Hematopoietic multipotent progenitor cell treated with erythropoietin and hydrocortisone succinate and interleukin-3 and kit ligand, for 6 days (in vitro differentiated cells): ENCODE data around the gene DCAF8L2.
A peak's percentile ranks its signal among the peaks of the same experiment; 100 is the strongest.
"Not testable (repeated sequence)": the region's sequence is repeated elsewhere in the genome, so short reads cannot be mapped to it uniquely, and the experiment has no call there.

Experiments used
- DNase-seq: peaks from one replicate; pipeline ENCODE4 v3.0.0-alpha.2; 2015

DCAF8L2 gene

DNA sequence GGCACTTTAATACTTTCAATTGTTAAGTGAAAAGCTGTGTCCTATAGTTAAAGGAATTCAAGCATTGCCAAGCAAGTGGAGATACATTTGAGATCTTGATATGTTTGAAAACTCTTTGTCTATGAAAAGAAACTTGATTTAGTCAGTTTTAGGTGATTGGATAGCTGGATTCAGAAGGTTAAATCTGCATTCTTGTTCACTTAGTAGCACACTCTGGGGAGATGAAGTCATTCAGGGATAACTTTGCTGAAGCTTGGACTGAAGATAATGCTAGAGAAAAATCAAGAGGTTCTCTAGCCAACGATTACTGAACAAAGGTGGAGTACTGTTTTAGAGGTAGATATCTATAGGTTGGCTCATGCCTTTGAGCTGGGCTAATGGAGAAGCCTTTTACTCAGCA, 90.6 kb downstream of the DCAF8L2 start:
- DNase-seq: no peak

- peak; percentile 34 for DNase-seq
These were observed 93.5 kb downstream of the DCAF8L2 start for GRCh38 chrX:27683566-27684208.

DNA sequence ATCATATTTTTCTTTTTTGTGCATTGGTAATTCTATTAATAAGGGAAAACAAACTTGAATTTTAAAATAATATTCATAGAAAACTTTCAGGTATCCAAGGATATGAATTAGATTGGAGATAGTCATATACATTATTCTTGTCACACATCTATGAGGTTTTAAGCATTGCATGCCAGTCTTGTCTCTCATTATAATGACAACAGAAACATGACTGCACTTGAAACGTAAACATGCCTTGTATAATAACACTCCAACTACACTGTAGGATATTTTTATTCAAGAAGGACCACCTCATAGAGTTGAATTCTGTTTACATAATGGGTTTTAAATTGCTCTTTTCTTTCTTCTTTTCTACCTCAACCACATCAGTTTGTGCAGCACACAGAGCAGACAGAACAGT, 104.5 kb downstream of the DCAF8L2 start:
- no peak for DNase-seq

DNA sequence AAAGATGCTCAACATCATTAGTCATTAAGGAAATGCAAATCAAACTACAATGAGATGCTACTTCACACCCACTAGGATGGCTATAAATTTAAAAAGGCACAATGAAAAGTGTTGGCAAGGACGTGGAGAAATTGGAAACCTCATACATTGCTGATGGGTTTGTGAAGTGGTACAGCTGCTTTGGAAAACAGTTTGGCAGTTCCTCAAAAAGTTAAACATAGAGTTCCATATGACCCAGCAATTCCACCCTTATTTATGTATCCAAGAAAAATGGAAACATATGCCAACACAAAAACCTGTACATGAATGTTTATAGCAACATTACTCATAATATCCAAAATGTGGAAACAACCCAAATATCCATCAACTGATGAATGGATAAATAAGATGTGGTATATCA, 116.4 kb downstream of the DCAF8L2 start:
- no peak for DNase-seq

DNA sequence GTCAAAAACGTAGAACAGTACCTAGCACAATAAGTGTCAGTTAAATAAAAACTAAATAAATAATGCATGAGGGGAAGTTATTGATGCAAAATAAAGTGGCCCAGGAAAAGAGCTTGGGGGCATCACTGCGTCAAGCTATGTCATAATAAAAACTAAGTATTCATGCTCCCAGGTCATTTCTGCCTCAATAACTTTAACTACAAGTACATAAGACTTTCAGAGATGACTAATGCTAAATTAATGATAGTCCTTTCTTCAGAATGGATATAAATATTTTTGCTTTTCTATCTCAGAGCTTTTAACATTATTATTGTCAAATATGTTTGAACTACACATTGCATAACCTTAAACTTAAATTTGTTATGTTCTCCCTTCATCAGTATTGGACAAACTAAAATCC, 125.5 kb downstream of the DCAF8L2 start:
- DNase-seq: no peak

- DNase-seq: no peak
These were observed 138.1 kb downstream of the DCAF8L2 start for GRCh38 chrX:27728291-27728690.

DNA sequence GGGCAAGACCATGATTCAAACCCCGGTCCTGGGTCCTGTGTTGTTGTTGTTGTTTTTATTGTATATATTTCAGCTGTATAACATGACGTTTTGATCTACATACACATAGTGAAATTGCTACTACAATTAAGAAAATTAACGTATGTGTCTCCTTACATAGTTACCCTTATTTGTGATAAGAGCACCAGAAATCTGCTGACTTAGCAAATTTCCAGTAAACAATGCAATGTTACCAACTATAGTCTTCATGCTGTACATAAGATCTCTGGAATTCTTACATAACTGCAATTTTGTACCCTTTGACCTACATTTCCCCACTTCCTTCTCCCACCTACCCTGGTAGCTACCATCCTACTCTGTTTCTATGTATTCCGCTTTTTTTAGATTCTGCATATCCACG, 141.8 kb downstream of the DCAF8L2 start:
- no peak for DNase-seq

DNA sequence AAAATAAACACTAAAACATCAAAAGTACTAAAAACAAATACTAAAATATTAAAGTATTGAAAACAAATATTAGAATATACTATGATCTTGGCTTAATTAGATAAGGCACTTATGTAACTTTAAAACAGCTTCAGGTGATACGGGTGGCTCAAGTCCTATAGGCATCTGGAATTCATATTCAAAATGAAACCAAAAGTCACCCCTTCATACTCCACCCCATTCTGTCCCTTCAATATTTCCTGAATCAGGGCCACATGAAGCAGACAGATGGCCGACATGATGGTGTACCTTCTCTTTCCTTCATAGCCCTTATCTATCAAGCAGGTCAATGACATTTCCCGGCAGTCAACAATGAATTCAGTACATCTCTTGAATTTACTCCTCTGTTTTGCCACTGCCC, 145.8 kb downstream of the DCAF8L2 start:
- no peak for DNase-seq

DNA sequence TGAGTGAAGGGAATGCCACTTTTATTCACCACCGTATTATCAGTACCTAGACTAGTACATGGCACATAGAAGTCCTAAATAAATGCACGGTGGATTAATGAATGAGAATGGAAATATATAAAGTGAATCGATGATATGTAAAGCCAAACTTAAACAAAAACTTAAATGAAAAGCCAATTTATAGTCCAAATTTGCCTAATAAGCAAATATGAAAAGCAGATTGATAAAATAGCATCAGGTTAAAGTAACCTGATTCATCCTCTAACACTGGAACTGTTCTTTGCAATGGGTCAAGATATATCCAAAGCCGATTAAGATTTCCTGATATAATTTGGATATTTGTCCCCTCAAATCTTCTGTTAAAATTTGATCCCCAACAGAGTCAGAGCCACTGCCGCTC, 150.8 kb downstream of the DCAF8L2 start:
- DNase-seq: no peak

GRCh38 chrX:27743521-27743920, 153.4 kb downstream of the DCAF8L2 start:
- not testable (repeated sequence) for DNase-seq

GRCh38 chrX:27746516-27746915, 156.4 kb downstream of the DCAF8L2 start:
- no peak for DNase-seq

GRCh38 chrX:27750298-27750697, 160.2 kb downstream of the DCAF8L2 start:
- not testable (repeated sequence) for DNase-seq

GRCh38 chrX:27751976-27752375, 161.8 kb downstream of the DCAF8L2 start:
- no peak for DNase-seq

- DNase-seq: no peak
These were observed 175.6 kb downstream of the DCAF8L2 start for GRCh38 chrX:27765718-27766117.

GRCh38 chrX:27767387-27767786, 177.2 kb downstream of the DCAF8L2 start:
- DNase-seq: no peak

GRCh38 chrX:27775984-27776383, 185.8 kb downstream of the DCAF8L2 start:
- no peak for DNase-seq

GRCh38 chrX:27796640-27797257, 206.6 kb downstream of the DCAF8L2 start:
- DNase-seq: no peak

DNA sequence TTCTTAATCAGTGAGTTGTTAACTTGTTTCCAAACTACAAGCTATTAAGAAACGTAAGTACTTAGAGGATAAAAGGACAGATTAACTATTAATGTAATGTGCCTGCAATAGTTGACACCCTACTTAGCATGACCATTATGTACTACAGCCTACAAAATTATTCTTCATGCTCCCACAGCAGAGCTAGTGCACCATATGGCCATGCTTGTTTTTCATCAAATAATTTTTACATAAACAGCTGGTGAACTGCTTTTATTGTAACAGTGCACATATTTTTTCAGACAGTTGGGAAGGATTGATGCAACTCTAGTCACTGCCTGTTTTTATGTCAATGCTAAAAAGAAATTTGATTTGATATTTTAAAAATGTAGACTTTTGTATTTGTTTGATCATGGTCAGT, 207.4 kb downstream of the DCAF8L2 start:
- DNase-seq: no peak
